ENCODE measurements around the gene SGO1.

SGO1 gene

GRCh38 chr3:20154078-20154477 is 31.9 kb downstream of the SGO1 start:
- no peak for DNase-seq

- no peak for DNase-seq
Observed at GRCh38 chr3:20148466-20148865, 37.5 kb downstream of the SGO1 start.

GRCh38 chr3:20147361-20147760 is 38.6 kb downstream of the SGO1 start:
- DNase-seq = no peak

GRCh38 chr3:20146301-20146700 is 39.7 kb downstream of the SGO1 start:
- DNase-seq = no peak

GRCh38 chr3:20145874-20146273 is 40.1 kb downstream of the SGO1 start:
- DNase-seq = no peak

- no peak for DNase-seq
Observed at GRCh38 chr3:20143519-20143918, 42.5 kb downstream of the SGO1 start.

GRCh38 chr3:20142517-20142916 is 43.5 kb downstream of the SGO1 start:
- DNase-seq = no peak

- DNase-seq = no peak
Observed at GRCh38 chr3:20141851-20142250, 44.2 kb downstream of the SGO1 start.

GRCh38 chr3:20141316-20141715 is 44.7 kb downstream of the SGO1 start:
- no peak for DNase-seq

- DNase-seq = no peak
Observed at GRCh38 chr3:20140881-20141280, 45.1 kb downstream of the SGO1 start.

- DNase-seq = no peak
Observed at GRCh38 chr3:20137647-20138046, 48.4 kb downstream of the SGO1 start.

- no peak for DNase-seq
Observed at GRCh38 chr3:20136231-20136630, 49.8 kb downstream of the SGO1 start.

GRCh38 chr3:20130106-20130505 is 55.9 kb downstream of the SGO1 start:
- DNase-seq = no peak

- no peak for DNase-seq
Observed at GRCh38 chr3:20128358-20128757, 57.6 kb downstream of the SGO1 start.

- DNase-seq = peak; percentile 85
Observed at GRCh38 chr3:20125897-20126296, 60.1 kb downstream of the SGO1 start.

GRCh38 chr3:20125289-20125688 is 60.7 kb downstream of the SGO1 start:
- no peak for DNase-seq

- no peak for DNase-seq
Observed at GRCh38 chr3:20123131-20123652, 62.8 kb downstream of the SGO1 start.

- no peak for DNase-seq
Observed at GRCh38 chr3:20121088-20121487, 64.9 kb downstream of the SGO1 start.
